HG02588 (cell line): ENCODE measurements around the gene KRT25.

Source experiments
- ATAC-seq: cut with Tn5 transposase; IDR thresholded peaks from one replicate; pipeline ENCODE4 v1.9.1; 2021; ENCODE audit warnings: mild to moderate bottlenecking, moderate library complexity; ENCODE audit not compliant: unreplicated experiment

The KRT25 gene

DNA sequence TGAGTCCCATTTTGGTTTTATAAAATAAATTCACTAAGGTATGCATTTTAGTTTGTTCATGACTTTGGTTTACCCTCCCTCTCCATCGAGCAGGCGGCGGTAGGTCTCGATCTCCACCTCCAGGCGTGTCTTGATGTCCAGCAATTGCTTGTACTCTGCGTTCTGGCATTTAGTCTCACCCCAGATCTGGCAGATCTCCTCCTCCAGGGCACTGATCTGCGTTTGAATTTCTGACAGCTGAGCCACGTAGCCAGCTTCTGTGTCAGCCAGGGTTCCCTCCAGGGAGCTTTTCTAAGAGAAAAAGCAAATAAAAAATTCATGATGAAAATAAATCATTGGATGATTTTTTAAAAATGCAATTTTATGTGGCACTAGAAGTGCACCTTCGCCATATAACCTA lies 55.8 kb downstream of the KRT25 start:
- no peak for ATAC-seq
